ENCODE results near the gene CAPN8. TPM values are rescaled to one million over a fixed set of nuclear protein-coding genes. Genes with fewer than 3 reads are reported as not detected.

Gene CAPN8
- total RNA-seq, 1 experiment from 2014 or later: not detected

- Histone ChIP-seq H3K4me3 (peak overlapping the region; percentile 40), H3K4me1 (peaks cover 14% of the 10 kb centered on the region), H3K27me3 (no peaks in the 10 kb centered on the region; the same call in 1 of the 2 replicates), H3K9me3 (replicated peaks) (no peaks in the 10 kb centered on the region), H3K27ac (peak overlapping the region; percentile 68), H3K36me3 (no peaks in the 10 kb centered on the region)
- peak; percentile 80 to 90 for DNase-seq
Observed at GRCh38 chr1:223652436-223652941, 13.0 kb downstream of the CAPN8 start.

GRCh38 chr1:223651291-223651991 is 14.1 kb downstream of the CAPN8 start:
- Histone ChIP-seq H3K9me3 (replicated peaks) (no peaks in the 10 kb centered on the region), H3K27me3 (no peaks in the 10 kb centered on the region; the same call in 1 of the 2 replicates), H3K36me3 (no peaks in the 10 kb centered on the region), H3K27ac (no peak overlapping the region), H3K4me3 (no peak overlapping the region), H3K4me1 (peaks cover 16% of the 10 kb centered on the region)
- DNase-seq: no peak

DNA sequence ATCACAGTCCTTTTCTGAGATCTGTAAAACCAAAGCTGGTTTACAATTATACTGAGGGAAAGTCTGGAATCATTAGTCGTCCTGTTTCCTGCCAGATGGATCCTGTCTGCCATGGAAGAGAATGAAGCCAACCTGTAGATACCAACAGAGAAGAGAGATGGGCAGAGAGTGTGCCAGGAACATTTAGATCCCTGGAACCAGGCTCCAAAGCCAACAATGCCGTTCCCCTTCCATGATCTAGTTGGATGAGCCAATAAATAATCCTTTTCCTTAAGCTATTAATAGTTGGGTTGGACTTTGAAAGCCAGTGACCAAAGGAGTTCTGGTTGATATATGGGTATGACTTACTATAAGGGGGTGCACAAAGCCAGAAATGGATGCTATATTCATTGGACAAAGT is 15.0 kb downstream of the CAPN8 start:
- no peaks in the 10 kb centered on the region; the same call in 1 of the 2 replicates for H3K27me3 ChIP-seq
- peaks cover 25% of the 10 kb centered on the region for H3K4me1 ChIP-seq
- H3K9me3 ChIP-seq (replicated peaks): no peaks in the 10 kb centered on the region
- no peak for DNase-seq
- H3K36me3 ChIP-seq: no peaks in the 10 kb centered on the region
- H3K27ac ChIP-seq: no peak overlapping the region
- H3K4me3 ChIP-seq: no peak overlapping the region

DNA sequence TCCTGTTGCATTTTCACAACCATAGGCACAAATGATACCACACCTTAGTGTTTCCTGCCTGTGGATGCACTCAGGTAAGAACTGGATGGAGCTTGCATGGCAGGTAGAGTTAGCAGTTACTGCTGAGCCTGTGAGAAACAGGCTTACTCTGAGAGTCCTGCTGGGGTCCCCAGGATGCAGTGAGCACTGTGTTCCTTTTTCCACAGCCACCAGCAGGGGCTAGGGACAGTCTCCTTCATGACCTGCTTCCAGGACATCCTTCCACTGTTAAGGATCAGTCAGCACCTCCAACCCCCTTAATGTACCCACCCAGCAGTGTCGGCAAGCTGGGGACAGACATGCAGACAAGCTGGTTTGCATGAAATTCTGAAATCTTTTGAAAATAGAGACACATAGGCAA is 16.3 kb downstream of the CAPN8 start:
- Histone ChIP-seq H3K27ac (no peak overlapping the region), H3K27me3 (no peaks in the 10 kb centered on the region; the same call in 1 of the 2 replicates), H3K9me3 (replicated peaks) (no peaks in the 10 kb centered on the region), H3K4me1 (peaks cover 22% of the 10 kb centered on the region), H3K4me3 (no peak overlapping the region), H3K36me3 (no peaks in the 10 kb centered on the region)
- no peak for DNase-seq

- no peak for DNase-seq
- Histone ChIP-seq H3K36me3 (no peaks in the 10 kb centered on the region), H3K27me3 (0 out of 2 replicates have a peak, but pooled peaks cover 5% of the 10 kb centered on the region), H3K4me1 (peaks cover 11% of the 10 kb centered on the region), H3K27ac (no peak overlapping the region), H3K4me3 (no peak overlapping the region), H3K9me3 (replicated peaks) (no peaks in the 10 kb centered on the region)
Observed at GRCh38 chr1:223647249-223647648, 18.3 kb downstream of the CAPN8 start.

DNA sequence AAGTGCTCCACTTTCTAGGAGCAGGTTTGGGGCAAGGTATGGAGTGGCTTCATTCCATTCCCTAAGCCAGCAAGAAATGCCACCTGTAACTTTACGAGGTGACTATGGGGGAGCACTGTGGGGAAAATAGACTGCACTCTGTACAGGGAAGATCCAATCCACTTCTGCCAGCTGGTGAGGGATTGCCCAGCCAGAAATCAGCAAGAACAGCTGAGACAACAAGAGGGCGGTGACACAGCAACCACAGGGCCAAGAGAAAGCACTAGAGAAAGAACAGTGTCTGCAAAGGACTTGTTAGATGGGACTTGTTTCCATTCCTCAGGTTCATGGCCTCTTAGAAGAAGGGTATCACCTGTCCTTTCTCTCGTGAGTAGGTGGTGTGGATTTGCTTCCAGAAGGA is 19.6 kb downstream of the CAPN8 start:
- Histone ChIP-seq H3K9me3 (replicated peaks) (no peaks in the 10 kb centered on the region), H3K27ac (no peak overlapping the region), H3K27me3 (0 out of 2 replicates have a peak, but pooled peaks cover 5% of the 10 kb centered on the region), H3K36me3 (no peaks in the 10 kb centered on the region), H3K4me1 (peaks cover 11% of the 10 kb centered on the region), H3K4me3 (no peak overlapping the region)
- peak; percentile 56 to 76 for DNase-seq

DNA sequence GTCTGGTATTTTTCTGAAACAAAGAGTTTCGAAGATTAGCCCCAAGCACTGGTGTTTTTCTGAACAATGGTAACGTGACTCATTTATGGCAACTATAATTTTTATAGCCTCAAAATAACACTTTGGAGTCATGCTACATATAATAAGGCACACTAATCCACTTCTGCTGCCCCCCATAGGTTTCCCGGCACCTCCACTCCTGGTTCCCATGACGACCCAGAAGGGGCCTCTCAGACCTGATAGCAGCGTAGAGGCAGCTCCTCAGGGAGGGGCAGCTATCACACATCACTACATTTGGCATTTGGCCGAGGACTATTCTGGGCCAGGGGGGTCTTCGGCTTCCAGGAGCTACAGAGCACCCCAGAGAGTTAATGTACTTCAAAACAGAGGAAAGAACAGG is 23.3 kb downstream of the CAPN8 start:
- no peak for DNase-seq
- Histone ChIP-seq H3K27me3 (0 out of 2 replicates have a peak, but pooled peaks cover 5% of the 10 kb centered on the region), H3K9me3 (replicated peaks) (peaks cover 7% of the 10 kb centered on the region; the same call in 1 of the 2 replicates), H3K4me3 (no peak overlapping the region), H3K36me3 (no peaks in the 10 kb centered on the region), H3K27ac (no peak overlapping the region), H3K4me1 (peaks cover 11% of the 10 kb centered on the region)

DNA sequence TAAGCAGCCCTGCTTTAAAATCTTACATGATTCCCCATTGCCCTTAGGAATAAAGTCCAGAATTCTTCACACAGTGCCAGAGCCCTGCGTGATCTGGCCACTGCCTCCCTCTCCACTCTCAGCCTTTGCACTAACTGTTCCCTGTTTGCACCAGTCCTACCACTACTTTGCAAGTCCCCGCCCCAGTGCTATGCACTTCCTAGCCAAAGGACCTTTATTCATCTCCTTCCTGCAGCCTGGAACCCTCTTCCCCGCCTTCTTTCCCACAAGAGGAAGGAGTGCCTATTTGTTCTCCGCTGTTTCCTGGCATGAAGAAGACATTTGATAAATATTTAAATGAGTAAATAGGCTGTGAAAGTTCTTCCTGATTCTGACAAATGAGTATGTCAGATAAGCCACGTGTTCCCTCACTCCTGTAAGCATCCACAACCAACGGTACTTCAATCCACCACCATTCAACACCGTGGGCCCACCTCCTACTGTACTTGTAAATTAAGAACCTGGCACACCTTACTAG is 23.9 kb downstream of the CAPN8 start:
- DNase-seq: no peak
- Histone ChIP-seq H3K27ac (no peak overlapping the region), H3K4me1 (peaks cover 11% of the 10 kb centered on the region), H3K4me3 (no peak overlapping the region), H3K36me3 (no peaks in the 10 kb centered on the region), H3K27me3 (0 out of 2 replicates have a peak, but pooled peaks cover 5% of the 10 kb centered on the region), H3K9me3 (replicated peaks) (peaks cover 7% of the 10 kb centered on the region; the same call in 1 of the 2 replicates)

- H3K27me3 ChIP-seq: 0 out of 2 replicates have a peak, but pooled peaks cover 5% of the 10 kb centered on the region
Observed at GRCh38 chr1:223639331-223639749, 26.2 kb downstream of the CAPN8 start.

DNA sequence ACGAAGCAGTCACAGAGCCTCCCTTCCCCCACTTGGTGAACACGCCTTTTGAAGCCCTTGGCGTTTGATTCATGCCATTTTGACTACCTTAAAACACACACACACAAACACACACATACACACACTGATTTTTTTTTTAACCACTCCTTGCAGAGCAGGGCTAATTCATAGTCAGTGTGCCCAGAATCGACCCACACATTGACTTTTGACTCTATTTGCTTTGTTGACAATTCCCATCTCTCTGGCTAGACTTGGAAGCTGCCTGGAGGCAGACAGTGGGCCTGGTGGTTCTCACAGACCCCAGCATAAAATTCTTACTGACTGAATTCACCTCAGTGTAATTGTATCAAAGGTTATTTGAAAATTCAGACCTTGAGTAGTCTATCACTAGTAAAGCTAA is 30.3 kb downstream of the CAPN8 start:
- Histone ChIP-seq H3K27me3 (no peaks in the 10 kb centered on the region), H3K4me1 (no peaks in the 10 kb centered on the region), H3K4me3 (no peak overlapping the region), H3K36me3 (no peaks in the 10 kb centered on the region), H3K9me3 (replicated peaks) (peaks cover 4% of the 10 kb centered on the region; the same call in 1 of the 2 replicates), H3K27ac (no peak overlapping the region)
- no peak for DNase-seq

More at GRCh38 chr1:223639331-223639749, 26.2 kb downstream of the CAPN8 start:
- Histone ChIP-seq H3K36me3 (no peaks in the 10 kb centered on the region), H3K27ac (no peak overlapping the region), H3K4me1 (no peaks in the 10 kb centered on the region), H3K4me3 (no peak overlapping the region), H3K9me3 (replicated peaks) (peaks cover 7% of the 10 kb centered on the region; the same call in 1 of the 2 replicates)
- DNase-seq: no peak

- Histone ChIP-seq H3K27me3 (no peaks in the 10 kb centered on the region), H3K4me1 (no peaks in the 10 kb centered on the region), H3K4me3 (no peak overlapping the region), H3K27ac (no peak overlapping the region), H3K36me3 (no peaks in the 10 kb centered on the region), H3K9me3 (replicated peaks) (peaks cover 1% of the 10 kb centered on the region; the same call in 1 of the 2 replicates)
- DNase-seq: no peak
Observed at GRCh38 chr1:223634423-223634822, 31.1 kb downstream of the CAPN8 start.

DNA sequence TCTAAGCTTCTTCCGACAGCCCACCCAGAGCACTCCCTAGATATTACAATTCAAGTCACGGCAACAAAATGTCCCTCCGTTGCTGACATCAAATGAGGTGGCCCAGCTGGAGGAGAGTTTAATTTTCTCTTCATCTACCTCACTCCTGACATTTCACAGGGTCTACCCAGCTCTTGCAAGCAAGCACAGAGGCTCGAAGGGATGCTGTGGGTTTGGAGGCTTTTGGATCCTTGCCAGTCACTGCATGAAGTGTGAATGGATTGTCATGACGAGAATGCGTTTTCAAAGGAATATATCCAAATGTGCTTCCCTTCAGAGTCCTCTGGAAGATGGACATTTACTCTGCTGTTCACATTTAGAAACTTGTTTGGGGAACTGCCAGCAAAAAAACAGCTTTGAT is 33.5 kb downstream of the CAPN8 start:
- Histone ChIP-seq H3K27me3 (no peaks in the 10 kb centered on the region), H3K9me3 (replicated peaks) (no peaks in the 10 kb centered on the region), H3K27ac (no peak overlapping the region), H3K4me1 (no peaks in the 10 kb centered on the region), H3K4me3 (no peak overlapping the region), H3K36me3 (no peaks in the 10 kb centered on the region)
- no peak for DNase-seq

DNA sequence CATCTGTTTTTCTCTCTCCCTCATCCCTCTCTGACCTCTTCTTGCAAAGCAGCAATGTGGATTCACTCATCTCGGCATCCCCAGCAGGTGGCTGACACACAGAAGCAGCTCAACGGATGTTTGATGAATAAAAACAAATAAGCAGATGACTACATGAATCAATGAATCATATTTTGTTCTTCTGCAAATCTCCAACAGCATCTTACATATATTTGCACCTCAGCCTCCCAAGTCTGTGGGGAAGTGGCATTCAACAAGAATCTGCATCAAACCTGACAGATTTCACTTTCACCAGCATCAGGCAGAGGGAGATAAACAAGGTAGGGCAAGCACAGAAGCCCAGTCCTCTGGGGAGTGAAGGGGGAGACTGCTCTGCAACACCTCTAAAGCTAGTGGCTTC is 34.0 kb downstream of the CAPN8 start:
- no peaks in the 10 kb centered on the region for H3K36me3 ChIP-seq
- no peaks in the 10 kb centered on the region for H3K27me3 ChIP-seq
- H3K27ac ChIP-seq: no peak overlapping the region
- no peak for DNase-seq
- H3K9me3 ChIP-seq (replicated peaks): no peaks in the 10 kb centered on the region
- H3K4me3 ChIP-seq: no peak overlapping the region
- H3K4me1 ChIP-seq: no peaks in the 10 kb centered on the region

DNA sequence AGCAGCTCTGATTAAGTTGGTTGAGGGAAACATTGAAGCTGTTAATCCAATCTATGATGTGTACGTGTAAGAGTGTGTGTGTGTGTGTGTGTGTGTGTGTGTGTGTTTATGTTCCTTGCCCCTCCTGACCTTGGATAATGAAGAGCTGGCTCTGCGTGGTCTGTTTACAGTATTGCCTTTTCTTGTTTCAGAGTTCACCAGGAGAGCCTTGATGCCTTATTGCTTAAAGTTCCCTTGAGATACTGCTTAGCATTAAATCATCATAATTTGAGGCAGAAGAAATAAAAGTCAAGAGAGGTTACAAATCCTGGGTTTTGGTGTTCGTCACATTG is 36.4 kb downstream of the CAPN8 start:
- Histone ChIP-seq H3K4me1 (no peaks in the 10 kb centered on the region), H3K4me3 (no peak overlapping the region)
- no peak for DNase-seq

GRCh38 chr1:223628233-223629125 is 37.0 kb downstream of the CAPN8 start:
- Histone ChIP-seq H3K4me1 (no peaks in the 10 kb centered on the region), H3K9me3 (replicated peaks) (no peaks in the 10 kb centered on the region), H3K27me3 (no peaks in the 10 kb centered on the region), H3K36me3 (no peaks in the 10 kb centered on the region), H3K4me3 (no peak overlapping the region), H3K27ac (no peak overlapping the region)
- peak; percentile 60 to 81 for DNase-seq

More for the DNA sequence above, 36.4 kb downstream of the CAPN8 start:
- Histone ChIP-seq H3K27me3 (no peaks in the 10 kb centered on the region), H3K9me3 (replicated peaks) (no peaks in the 10 kb centered on the region), H3K27ac (no peak overlapping the region), H3K36me3 (no peaks in the 10 kb centered on the region)

All from SJCRH30 (cell line).